K562 (cell line): Measurements from ENCODE around the gene NABP2. TPM values are rescaled to one million over a fixed set of nuclear protein-coding genes. Genes with fewer than 3 reads are reported as not detected.
A peak's percentile ranks its signal among the peaks of the same experiment; 100 is the strongest.

Source experiments
- ARID3A ChIP-seq: IDR thresholded peaks from 2 replicates; pipeline ENCODE4 v1.6.1; 2012; ENCODE audit warnings: low read depth, low read length, improper control_type of control experiment, borderline replicate concordance
- CTBP1 ChIP-seq: fragments of 450-650 bp; IDR thresholded peaks from 2 replicates; pipeline ENCODE4 v1.6.1; 2016; ENCODE audit warnings: borderline replicate concordance
- CXXC5 ChIP-seq: fragments of 250-450 bp; sonication (Bioruptor Pico); IDR thresholded peaks from 2 replicates; pipeline ENCODE4 v1.8.0; 2022; ENCODE audit warnings: inconsistent platforms, mild to moderate bottlenecking, moderate library complexity
- E2F3 ChIP-seq: fragments of 250-450 bp; sonication (Bioruptor Pico); IDR thresholded peaks from 2 replicates; pipeline ENCODE4 v1.4.0; 2020; ENCODE audit warnings: mild to moderate bottlenecking
- HCFC1 ChIP-seq: IDR thresholded peaks from 2 replicates; pipeline ENCODE4 v1.6.1; 2012; ENCODE audit warnings: low read depth, low read length, improper control_type of control experiment
- MGA ChIP-seq: fragments of 450-650 bp; IDR thresholded peaks from 2 replicates; pipeline ENCODE4 v1.6.1; 2016; ENCODE audit warnings: mild to moderate bottlenecking, moderate library complexity
- NFYB ChIP-seq: IDR thresholded peaks from 2 replicates; pipeline ENCODE4 v1.6.1; 2011; ENCODE audit warnings: mild to moderate bottlenecking, moderate library complexity; ENCODE audit not compliant: insufficient read length; ENCODE audit errors: extremely low read depth
- RBFOX2 ChIP-seq: fragments of 200-400 bp; formaldehyde crosslinking; IDR thresholded peaks from 2 replicates; pipeline ENCODE4 v1.6.1; 2017; ENCODE audit warnings: low read depth, mild to moderate bottlenecking, low read length, moderate library complexity
- RBM25 ChIP-seq: fragments of 200-400 bp; formaldehyde crosslinking; IDR thresholded peaks from 2 replicates; pipeline ENCODE4 v1.6.1; 2018; ENCODE audit warnings: low read length, low read depth, moderate library complexity; ENCODE audit not compliant: severe bottlenecking
- SIX5 ChIP-seq, 2 experiments: IDR thresholded peaks; 2 replicates each; pipeline ENCODE4 v1.6.1; 2011; ENCODE audit warnings: low read length in 2 of 2, borderline replicate concordance in 1 of 2, low read depth in 1 of 2, mild to moderate bottlenecking in 1 of 2, moderate library complexity in 1 of 2; ENCODE audit not compliant: insufficient read depth in 1 of 2
- SMAD4 ChIP-seq: fragments of 250-450 bp; sonication (Bioruptor Pico); conservative IDR thresholded peaks from 2 replicates; pipeline ENCODE4 v1.8.0; 2021; ENCODE audit warnings: inconsistent platforms, mild to moderate bottlenecking, moderate library complexity
- USF1 ChIP-seq: sonication (generic); formaldehyde crosslinking; IDR thresholded peaks from 2 replicates; pipeline ENCODE4 v1.9.0; 2022; ENCODE audit warnings: mild to moderate bottlenecking, missing genetic modification reagents
- ZNF668 ChIP-seq: fragments of 250-450 bp; sonication (Bioruptor Pico); IDR thresholded peaks from 2 replicates; pipeline ENCODE4 v1.8.0; 2022; ENCODE audit warnings: mild to moderate bottlenecking, inconsistent platforms
- polyA plus RNA-seq, 8 experiments: library from polyadenylated mRNA; depleted of rRNA in 4 of 8; stranded (reverse) in 5 of 8; unstranded in 3 of 8; fragments of >200 nt; fragmentation: Nextera tagmentation in 2 of 8; fragmentation: Illumina TruSeq in 1 of 8; extraction: Ambion mirVana in 2 of 8; extraction: Trizol in 1 of 8; gene quantifications; 2 replicates each; pipeline versions ENCODE4 v1.2.1 to v1.2.3, GENCODE V29; 2011 to 2014; ENCODE audit warnings: inconsistent platforms in 1 of 8, missing spikeins in 1 of 8
- total RNA-seq, 7 experiments: library from RNA; depleted of rRNA in 6 of 7; stranded (reverse); fragments of >200 nt in 6 of 7; fragmentation: Illumina TruSeq in 2 of 7; extraction: Trizol in 2 of 7; gene quantifications; 2 replicates each; pipeline versions ENCODE4 v1.2.1 to v1.2.3, GENCODE V29; 2011 to 2021; ENCODE audit warnings: low replicate concordance in 1 of 7

The NABP2 gene
- total and polyA plus RNA-seq, 9 of the 15 experiments (the other 6 are each of a cell fraction or from before 2014, with no cell fraction given): 11.3 to 60.6 (median 43.5) TPM

- TF ChIP-seq USF1 (CRISPR knock-in tag) (peak; percentile 80), ARID3A (0 out of 2 replicates have a peak, but pooled peaks have one; percentile 72), CTBP1 (peak; percentile 77), RBM25 (peak; percentile 99), CXXC5 (CRISPR knock-in tag) (peak; percentile 99), E2F3 (CRISPR knock-in tag) (peak; percentile 85), SIX5 (IDR thresholded peaks at IDR 0.05; ENCODE audit: borderline replicate concordance in 1 of 2, insufficient read depth in 1 of 2, low read depth in 1 of 2, low read length in 2 of 2) (no peak), ZNF668 (no peak), HCFC1 (peak; percentile 71), RBFOX2 (peak; percentile 82), NFYB (peak; percentile 90), SMAD4 (CRISPR knock-in tag) (peak; percentile 57), MGA (peak; percentile 82)
Observed at GRCh38 chr12:56224102-56224701, at the start of gene NABP2 (continued).
